CD4-positive, alpha-beta T cell (primary cell): ENCODE data around the gene TEX261. TPM values are rescaled to one million over a fixed set of nuclear protein-coding genes. Genes with fewer than 3 reads are reported as not detected.

Experiments
- ATAC-seq: fragments of 200-7000 bp; cut with Tn5 transposase; one replicate; pipeline ENCODE4 v1.10.0; 2022; ENCODE audit warnings: mild to moderate bottlenecking; ENCODE audit not compliant: poor library complexity
- CTCF ChIA-PET: fragments of 350-600 bp; sonication (Branson Sonifier 250); formaldehyde crosslinking; loops from one replicate; lab custom pipeline; 2021; ENCODE audit warnings: antibody characterized with exemption, inconsistent platforms; lab: Charles Lee
- POLR2A ChIA-PET: fragments of 350-600 bp; sonication (Branson Sonifier 250); formaldehyde crosslinking; loops from one replicate; lab custom pipeline; 2021; ENCODE audit warnings: antibody characterized with exemption, inconsistent platforms; lab: Charles Lee
- DNase-seq, 14 experiments: peaks; one replicate each; pipeline ENCODE4 v3.0.0-alpha.2; 2013 to 2020; ENCODE audit warnings: mixed read lengths in 2 of 14
- H3K27ac ChIP-seq, 2 donors: one replicate each; pipeline versions ENCODE4 v1.5.1 to v1.7.0; 2013; ENCODE audit warnings: low read length in 2 of 2, low read depth in 1 of 2, mild to moderate bottlenecking in 1 of 2
- H3K27me3 ChIP-seq, 2 experiments: 1 replicate in 1 of 2; 2 replicates in 1 of 2; pipeline versions ENCODE4 v1.6.1 to v1.7.0; 2013; ENCODE audit warnings: low read length in 2 of 2, control low read depth in 1 of 2, mild to moderate bottlenecking in 1 of 2, moderate library complexity in 1 of 2; ENCODE audit not compliant: insufficient read depth in 2 of 2, control insufficient read depth in 1 of 2
- H3K36me3 ChIP-seq: one replicate; pipeline ENCODE4 v1.6.1; 2013; ENCODE audit warnings: low read length, control low read depth; ENCODE audit not compliant: insufficient read depth
- H3K4me1 ChIP-seq: one replicate; pipeline ENCODE4 v1.6.1; 2013; ENCODE audit warnings: low read length, control low read depth; ENCODE audit not compliant: insufficient read depth
- H3K4me3 ChIP-seq: one replicate; pipeline ENCODE4 v1.5.1; 2013; ENCODE audit warnings: mild to moderate bottlenecking, low read length, moderate library complexity
- H3K9me3 ChIP-seq, 2 experiments: 1 replicate in 1 of 2; 2 replicates in 1 of 2; pipeline versions ENCODE4 v1.6.1 to v1.7.0; 2013; ENCODE audit warnings: low read length in 2 of 2, mild to moderate bottlenecking in 2 of 2, control low read depth in 1 of 2, moderate library complexity in 1 of 2; ENCODE audit not compliant: control insufficient read depth in 1 of 2, insufficient read depth in 1 of 2
- H3K27ac Mint-ChIP-seq: one replicate; pipeline ENCODE4 v1.8.0; 2020; ENCODE audit warnings: mixed read lengths
- H3K27me3 Mint-ChIP-seq: one replicate; pipeline ENCODE4 v1.8.0; 2021; ENCODE audit warnings: mixed read lengths
- H3K36me3 Mint-ChIP-seq: one replicate; pipeline ENCODE4 v1.8.0; 2021; ENCODE audit warnings: low read depth, mixed read lengths
- H3K4me1 Mint-ChIP-seq: one replicate; pipeline ENCODE4 v1.8.0; 2021; ENCODE audit warnings: low read depth, mixed read lengths
- H3K4me3 Mint-ChIP-seq: one replicate; pipeline ENCODE4 v1.8.0; 2020; ENCODE audit warnings: mild to moderate bottlenecking, mixed read lengths
- H3K9me3 Mint-ChIP-seq: one replicate; pipeline ENCODE4 v1.8.0; 2020; ENCODE audit warnings: mixed read lengths
- intact Hi-C, 2 experiments: fragments of 100-400 bp; cut with DNase I in 1 of 2; cut with micrococcal nuclease in 1 of 2; formaldehyde crosslinking; loops; one replicate each; pipeline versions ENCODE4 v1.15.1 to v1.9.0; 2023 to 2025; cut with DNase I, micrococcal nuclease
- total RNA-seq, 174 experiments: library from RNA in 2 of 174; stranded (reverse) in 2 of 174; gene quantifications; one replicate each; pipeline ENCODE4 v1.2.3 and lab custom pipeline; 2021 to 2026
- TF ChIP-seq, protein P1 (sequence below): fragments of 200-600 bp; IDR thresholded peaks from one replicate; pipeline ENCODE4 v1.8.0; 2022; ENCODE audit warnings: antibody characterized with exemption, mild to moderate bottlenecking

Gene TEX261
- total RNA-seq, 2 experiments from 2014 or later, result 26.8 to 34.0 TPM

DNA sequence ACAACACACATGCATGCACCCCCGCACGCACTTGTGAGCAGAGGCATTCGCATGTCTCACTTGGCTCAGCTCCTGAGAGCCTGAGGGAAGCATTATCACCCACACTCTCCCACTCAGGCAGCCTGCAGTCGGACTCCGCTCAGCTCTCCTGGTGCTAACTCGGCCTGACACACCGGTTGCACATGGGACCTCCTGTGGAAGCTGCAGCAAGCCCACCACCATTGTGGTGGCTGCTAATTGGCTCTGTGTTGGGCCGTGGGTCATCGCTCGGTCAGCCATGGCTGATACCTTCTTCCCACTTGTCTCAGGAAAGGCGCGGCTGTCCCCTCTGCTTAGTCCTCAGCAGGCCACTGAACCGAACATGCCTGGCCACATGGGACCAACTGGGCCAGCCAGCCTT lies 13.7 kb upstream of the TEX261 start:
- H3K4me1 Mint-ChIP-seq, result no peaks in the 10 kb centered on the region
- no peak overlapping the region for H3K27ac Mint-ChIP-seq
- H3K9me3 Mint-ChIP-seq, result no peaks in the 10 kb centered on the region
- POLR2A ChIA-PET, result no interaction called here
- TF ChIP-seq, protein P1, sequence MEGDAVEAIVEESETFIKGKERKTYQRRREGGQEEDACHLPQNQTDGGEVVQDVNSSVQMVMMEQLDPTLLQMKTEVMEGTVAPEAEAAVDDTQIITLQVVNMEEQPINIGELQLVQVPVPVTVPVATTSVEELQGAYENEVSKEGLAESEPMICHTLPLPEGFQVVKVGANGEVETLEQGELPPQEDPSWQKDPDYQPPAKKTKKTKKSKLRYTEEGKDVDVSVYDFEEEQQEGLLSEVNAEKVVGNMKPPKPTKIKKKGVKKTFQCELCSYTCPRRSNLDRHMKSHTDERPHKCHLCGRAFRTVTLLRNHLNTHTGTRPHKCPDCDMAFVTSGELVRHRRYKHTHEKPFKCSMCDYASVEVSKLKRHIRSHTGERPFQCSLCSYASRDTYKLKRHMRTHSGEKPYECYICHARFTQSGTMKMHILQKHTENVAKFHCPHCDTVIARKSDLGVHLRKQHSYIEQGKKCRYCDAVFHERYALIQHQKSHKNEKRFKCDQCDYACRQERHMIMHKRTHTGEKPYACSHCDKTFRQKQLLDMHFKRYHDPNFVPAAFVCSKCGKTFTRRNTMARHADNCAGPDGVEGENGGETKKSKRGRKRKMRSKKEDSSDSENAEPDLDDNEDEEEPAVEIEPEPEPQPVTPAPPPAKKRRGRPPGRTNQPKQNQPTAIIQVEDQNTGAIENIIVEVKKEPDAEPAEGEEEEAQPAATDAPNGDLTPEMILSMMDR, result no peak
- Histone ChIP-seq H3K27me3 (peaks cover 5 to 9% of the 10 kb centered on the region in 2 experiments), H3K9me3 (no peaks in the 10 kb centered on the region), H3K4me1 (no peaks in the 10 kb centered on the region), H3K36me3 (no peaks in the 10 kb centered on the region), H3K27ac (no peak overlapping the region), H3K4me3 (no peak overlapping the region)
- intact Hi-C loops, result loop anchor here in 1 of 2 experiments (10.0 kb wide), 1 partner anchor 154 kb away; no protein-coding TSS in a partner anchor
- H3K4me3 Mint-ChIP-seq, result no peak overlapping the region
- H3K27me3 Mint-ChIP-seq, result peaks cover 44% of the 10 kb centered on the region
- CTCF ChIA-PET, result no interaction called here
- no peak for DNase-seq
- H3K36me3 Mint-ChIP-seq, result no peaks in the 10 kb centered on the region
- ATAC-seq, result no peak

DNA sequence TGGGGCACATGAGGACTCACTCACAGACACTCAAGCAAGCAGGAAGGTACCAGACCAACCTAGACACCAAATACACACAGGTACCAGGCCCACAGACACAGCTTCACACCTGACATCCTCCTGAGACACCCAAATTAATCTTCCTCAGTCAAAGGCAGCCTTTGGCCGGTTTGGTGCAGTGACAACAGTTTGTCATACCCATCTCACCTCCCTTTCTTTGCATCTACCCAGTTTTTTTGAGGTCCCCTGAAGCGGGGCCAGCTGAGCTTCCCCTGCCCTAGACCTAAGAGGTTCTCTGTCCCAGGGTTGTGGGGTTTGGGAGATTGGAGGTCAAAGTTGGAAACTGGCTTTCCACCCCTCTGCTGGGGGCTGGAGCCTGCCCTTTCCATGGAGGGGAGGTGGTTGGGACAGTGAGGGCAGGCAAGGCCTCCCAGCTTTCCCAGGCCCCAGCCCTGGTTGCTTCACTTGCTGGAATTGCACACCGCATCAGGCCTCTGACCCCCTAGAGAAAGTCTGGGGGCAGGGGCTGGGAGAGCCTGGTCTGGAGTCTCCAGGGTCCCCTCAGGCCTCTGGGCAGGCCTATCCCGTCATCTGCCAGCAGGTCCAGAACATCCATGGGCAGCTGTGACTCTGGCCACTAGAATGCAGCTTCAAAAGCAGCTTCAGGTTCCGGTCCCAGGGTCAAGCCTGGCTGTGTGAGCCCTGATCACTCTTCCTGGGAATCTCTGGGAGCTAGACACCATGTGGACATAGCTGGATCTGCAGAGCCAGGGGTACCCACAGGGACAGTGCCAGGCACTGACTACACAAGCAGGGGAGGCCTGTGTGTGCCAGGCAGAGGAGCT lies 12.5 kb upstream of the TEX261 start:
- Mint-ChIP-seq H3K36me3 (no peaks in the 10 kb centered on the region), H3K4me1 (no peaks in the 10 kb centered on the region), H3K27ac (no peak overlapping the region), H3K4me3 (no peak overlapping the region), H3K27me3 (peaks cover 37% of the 10 kb centered on the region), H3K9me3 (no peaks in the 10 kb centered on the region)
- POLR2A ChIA-PET, result no interaction called here
- intact Hi-C loops, result loop anchor here in 1 of 2 experiments (10.0 kb wide), 1 partner anchor 152 kb away; no protein-coding TSS in a partner anchor
- no peaks in the 10 kb centered on the region for H3K36me3 ChIP-seq
- H3K4me3 ChIP-seq, result no peak overlapping the region
- no peaks in the 10 kb centered on the region for H3K4me1 ChIP-seq
- TF ChIP-seq, protein P1, result no peak
- DNase-seq (no peak), ATAC-seq (no peak)
- peaks cover 5 to 9% of the 10 kb centered on the region in 2 experiments for H3K27me3 ChIP-seq
- CTCF ChIA-PET, result no interaction called here
- no peaks in the 10 kb centered on the region for H3K9me3 ChIP-seq
- H3K27ac ChIP-seq, result no peak overlapping the region

DNA sequence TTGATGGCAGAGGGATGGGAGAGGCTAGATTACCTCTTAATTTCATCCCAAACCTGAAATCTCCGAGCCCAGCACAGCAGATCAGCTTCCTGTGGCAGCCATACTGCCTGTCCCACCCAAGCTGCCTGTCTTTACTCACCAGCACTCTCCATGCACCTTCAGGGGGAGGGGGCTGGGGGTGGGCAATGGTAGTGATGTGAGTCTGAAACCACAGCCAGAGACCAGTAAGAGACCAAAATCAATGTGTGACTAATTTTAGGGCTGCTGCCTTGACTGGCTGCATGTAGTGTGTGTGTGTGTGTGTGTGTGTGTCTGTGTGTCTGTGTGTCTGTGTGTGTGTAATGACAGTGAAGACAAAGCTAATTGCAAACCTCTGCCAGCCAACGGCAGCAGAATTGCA lies 11.7 kb upstream of the TEX261 start:
- Histone ChIP-seq H3K27ac (no peak overlapping the region), H3K27me3 (peaks cover 4 to 5% of the 10 kb centered on the region in 2 experiments), H3K9me3 (no peaks in the 10 kb centered on the region), H3K4me3 (no peak overlapping the region), H3K36me3 (no peaks in the 10 kb centered on the region), H3K4me1 (peaks cover 3% of the 10 kb centered on the region)
- H3K27me3 Mint-ChIP-seq, result peaks cover 29% of the 10 kb centered on the region
- ChIA-PET CTCF (no interaction called here), POLR2A (no interaction called here)
- intact Hi-C loops, result loop anchor here in 1 of 2 experiments (10.0 kb wide), 1 partner anchor 152 kb away; no protein-coding TSS in a partner anchor
- H3K9me3 Mint-ChIP-seq, result no peaks in the 10 kb centered on the region
- peaks cover under 1% of the 10 kb centered on the region for H3K4me1 Mint-ChIP-seq
- TF ChIP-seq, protein P1, result no peak
- ATAC-seq, result no peak
- no peak overlapping the region for H3K27ac Mint-ChIP-seq
- H3K4me3 Mint-ChIP-seq, result no peak overlapping the region
- no peak for DNase-seq
- H3K36me3 Mint-ChIP-seq, result no peaks in the 10 kb centered on the region
